Kidney (tissue), 22 donors: Measurements from ENCODE around the gene PUDP. TPM values are rescaled to one million over a fixed set of nuclear protein-coding genes. Genes with fewer than 3 reads are reported as not detected.

Experiments
- DNase-seq, 5 donors: peaks; one replicate each; pipeline ENCODE4 v3.0.0-alpha.2; 2013 to 2020
- FAIRE-seq: peaks from 2 replicates; lab custom pipeline; 2012; peaks lifted over from hg19 to GRCh38; lab: Jason Lieb, UNC
- H3K27ac ChIP-seq, 2 donors: one replicate each; pipeline ENCODE4 v1.7.0; 2013; ENCODE audit warnings: low read depth in 2 of 2, low read length in 2 of 2, inconsistent platforms in 1 of 2
- H3K27me3 ChIP-seq: one replicate; pipeline ENCODE4 v1.7.1; 2013; ENCODE audit warnings: low read length, inconsistent platforms; ENCODE audit not compliant: control insufficient read depth, insufficient read depth
- H3K36me3 ChIP-seq, 3 donors: one replicate each; pipeline versions ENCODE4 v1.7.0 to v1.7.1; 2013; ENCODE audit warnings: low read length in 3 of 3, control low read depth in 1 of 3, inconsistent platforms in 1 of 3; ENCODE audit not compliant: insufficient read depth in 3 of 3, control insufficient read depth in 2 of 3
- H3K4me1 ChIP-seq, 3 donors: one replicate each; pipeline versions ENCODE4 v1.7.0 to v1.7.1; 2013; ENCODE audit warnings: low read length in 3 of 3, inconsistent platforms in 1 of 3, low read depth in 1 of 3; ENCODE audit not compliant: control insufficient read depth in 2 of 3, insufficient read depth in 2 of 3
- H3K4me3 ChIP-seq, 3 donors: one replicate each; pipeline versions ENCODE4 v1.7.0 to v1.8.1; 2013; ENCODE audit warnings: low read length in 3 of 3, control low read depth in 1 of 3, inconsistent platforms in 1 of 3
- H3K9ac ChIP-seq, 3 donors: one replicate each; pipeline versions ENCODE4 v1.7.0 to v1.7.1; 2013; ENCODE audit warnings: low read length in 3 of 3, control low read depth in 1 of 3, inconsistent platforms in 1 of 3
- H3K9me3 ChIP-seq, 3 donors: one replicate each; pipeline versions ENCODE4 v1.7.0 to v1.7.1; 2013; ENCODE audit warnings: low read length in 3 of 3, control low read depth in 1 of 3, inconsistent platforms in 1 of 3; ENCODE audit not compliant: control insufficient read depth in 2 of 3, insufficient read depth in 1 of 3
- intact Hi-C: fragments of 100-400 bp; cut with DNase I; formaldehyde crosslinking; loops from one replicate; pipeline ENCODE4 v1.11.1; 2022
- long read RNA-seq, 10 donors: library from polyadenylated mRNA in 1 of 10; unstranded in 1 of 10; transcript quantifications; one replicate each; pipeline ENCODE4 v2.0.0 and lab custom pipeline, GENCODE V29; 2021 to 2026
- polyA plus RNA-seq: library from polyadenylated mRNA; stranded (reverse); fragments of 350-450 nt; fragmentation: Illumina TruSeq; extraction: RNeasy Lipid Tissue Mini Kit (QIAGEN cat#74804); gene quantifications from one replicate; pipeline ENCODE4 v1.2.3, GENCODE V29; 2014; ENCODE audit warnings: low read depth, low replicate concordance; ENCODE audit not compliant: insufficient read depth
- total RNA-seq: library from RNA; stranded (reverse); fragmentation: NEBNext Ultra II Directional; extraction: Animal tissue kit (Norgen Biotek cat#: 25700); gene quantifications from one replicate; pipeline ENCODE4 v1.2.1, GENCODE V29; 2021
- TF ChIP-seq, protein P1 (sequence below): IDR thresholded peaks from 3 replicates; pipeline ENCODE4 v1.5.1; 2012; ENCODE audit warnings: mild to moderate bottlenecking, moderate library complexity, borderline replicate concordance; ENCODE audit not compliant: insufficient read depth; ENCODE audit errors: extremely low read depth
- donor health status: control.
- donor health status: control.
- donor health status: control.
- donor health status: control.
- donor health status: control.
- donor health status: DM: yes; HTN: yes; CAD: no.
- donor health status: Normal renal cell carcinoma (clear cell type).

Gene PUDP
- total RNA-seq (31.0 TPM), polyA plus RNA-seq (17.4 TPM)
- long read RNA-seq, donor 1, transcript PUDP-201 (4 exons, 2,140 nt) = major isoform, 5 of 5 reads
- long read RNA-seq, donor 1, partial matches to known transcripts = 0 of 5 reads
- long read RNA-seq, donor 1, other reads (novel, unspliced or antisense) = 0 of 5 reads
- long read RNA-seq, donor 2, transcript PUDP-201 (4 exons, 2,140 nt) = major isoform, 10 of 24 reads
- long read RNA-seq, donor 2, partial matches to known transcripts = 14 of 24 reads
- long read RNA-seq, donor 2, other reads (novel, unspliced or antisense) = 0 of 24 reads
- long read RNA-seq, donor 3, transcript PUDP-201 (4 exons, 2,140 nt) = major isoform, 14 of 32 reads
- long read RNA-seq, donor 3, partial matches to known transcripts = 17 of 32 reads
- long read RNA-seq, donor 3, other reads (novel, unspliced or antisense) = 0 of 32 reads
- long read RNA-seq, donor 4, transcript PUDP-201 (4 exons, 2,140 nt) = major isoform, 11 of 20 reads
- long read RNA-seq, donor 4, partial matches to known transcripts = 9 of 20 reads
- long read RNA-seq, donor 4, other reads (novel, unspliced or antisense) = 0 of 20 reads
- long read RNA-seq, donor 5, partial matches to known transcripts = 0 of 1 reads
- long read RNA-seq, donor 5, other reads (novel, unspliced or antisense) = 0 of 1 reads
- long read RNA-seq, donor 6, transcript PUDP-201 (4 exons, 2,140 nt) = major isoform, 18 of 30 reads
- long read RNA-seq, donor 6, partial matches to known transcripts = 12 of 30 reads
- long read RNA-seq, donor 6, other reads (novel, unspliced or antisense) = 0 of 30 reads
- long read RNA-seq, donor 7, transcript PUDP-201 (4 exons, 2,140 nt) = major isoform, 20 of 27 reads
- long read RNA-seq, donor 7, partial matches to known transcripts = 5 of 27 reads
- long read RNA-seq, donor 7, other reads (novel, unspliced or antisense) = 2 of 27 reads
- long read RNA-seq, donor 8, transcript PUDP-201 (4 exons, 2,140 nt) = major isoform, 10 of 20 reads
- long read RNA-seq, donor 8, partial matches to known transcripts = 10 of 20 reads
- long read RNA-seq, donor 8, other reads (novel, unspliced or antisense) = 0 of 20 reads
- long read RNA-seq, donor 9, partial matches to known transcripts = 7 of 11 reads
- long read RNA-seq, donor 9, other reads (novel, unspliced or antisense) = 0 of 11 reads
- long read RNA-seq, donor 10, transcript PUDP-201 (4 exons, 2,140 nt) = major isoform, 5 of 5 reads
- long read RNA-seq, donor 10, partial matches to known transcripts = 0 of 5 reads
- long read RNA-seq, donor 10, other reads (novel, unspliced or antisense) = 0 of 5 reads

DNA sequence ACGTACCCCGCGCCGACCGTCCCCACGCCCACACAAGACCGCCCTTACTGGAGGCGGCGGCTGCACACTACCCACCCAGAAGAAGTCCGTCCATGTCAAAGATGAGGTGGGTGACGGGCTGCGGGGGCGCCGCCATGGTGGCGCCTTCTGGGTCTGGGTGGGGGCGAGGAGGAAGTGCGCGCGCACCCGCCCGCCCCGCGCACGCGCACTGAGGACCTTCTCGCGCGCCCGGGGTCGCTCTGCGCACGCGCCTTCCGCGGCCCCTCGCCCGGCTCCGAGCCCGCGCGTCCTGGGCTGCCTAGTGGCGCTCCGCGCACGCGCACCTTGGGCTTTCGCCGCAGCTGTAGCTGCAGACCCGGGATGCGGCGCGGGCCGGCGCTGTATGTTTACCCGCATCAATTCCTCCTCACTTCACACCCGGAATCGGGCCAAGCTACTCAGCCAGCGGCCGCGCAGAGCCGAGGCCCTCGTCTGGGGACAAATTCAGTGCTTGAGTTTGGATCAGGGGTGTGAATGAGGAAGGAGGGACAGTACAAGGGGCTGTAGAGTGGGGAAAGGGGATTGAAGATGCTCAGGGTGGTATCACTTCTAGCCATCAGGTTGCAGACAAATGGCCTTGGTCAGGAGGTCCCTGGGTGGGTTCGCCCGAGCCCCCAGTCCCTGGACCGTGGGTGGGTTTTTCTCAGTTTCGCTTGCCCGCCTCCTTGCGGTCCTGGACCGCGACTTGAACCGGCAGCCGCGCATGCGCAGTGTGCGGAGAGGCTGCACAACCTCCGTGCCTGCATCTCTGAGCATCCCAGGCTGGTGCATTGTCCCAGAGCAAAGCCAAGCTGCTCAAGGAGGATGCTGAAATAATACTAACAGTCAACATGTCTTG lies at the start of gene PUDP:
Gene PUDP, minus strand, starts transcription at position 176 of the 877 bp plus-strand sequence. Its CDS starts 40 bp downstream, at position 136.
- H3K27ac ChIP-seq = peak within 1 kb of the TSS; percentile 77 to 95
- H3K9me3 ChIP-seq = no peaks in the 10 kb centered on the region
- intact Hi-C loops = no loop called here
- H3K36me3 ChIP-seq = no peaks in the 10 kb centered on the region
- H3K4me1 ChIP-seq = peaks cover 0 to 12% (median 3%) of the 10 kb centered on the region in 3 donors
- peak within 1 kb of the TSS; percentile 32 to 93 (median 77) for H3K9ac ChIP-seq
- peak within 1 kb of the TSS; percentile 90 to 99 (median 97) for H3K4me3 ChIP-seq
- peak; percentile 91 to 96 (median 94) for DNase-seq
- H3K27me3 ChIP-seq = peaks cover 5% of the 10 kb centered on the region
- no peak for FAIRE-seq
- TF ChIP-seq, protein P1, sequence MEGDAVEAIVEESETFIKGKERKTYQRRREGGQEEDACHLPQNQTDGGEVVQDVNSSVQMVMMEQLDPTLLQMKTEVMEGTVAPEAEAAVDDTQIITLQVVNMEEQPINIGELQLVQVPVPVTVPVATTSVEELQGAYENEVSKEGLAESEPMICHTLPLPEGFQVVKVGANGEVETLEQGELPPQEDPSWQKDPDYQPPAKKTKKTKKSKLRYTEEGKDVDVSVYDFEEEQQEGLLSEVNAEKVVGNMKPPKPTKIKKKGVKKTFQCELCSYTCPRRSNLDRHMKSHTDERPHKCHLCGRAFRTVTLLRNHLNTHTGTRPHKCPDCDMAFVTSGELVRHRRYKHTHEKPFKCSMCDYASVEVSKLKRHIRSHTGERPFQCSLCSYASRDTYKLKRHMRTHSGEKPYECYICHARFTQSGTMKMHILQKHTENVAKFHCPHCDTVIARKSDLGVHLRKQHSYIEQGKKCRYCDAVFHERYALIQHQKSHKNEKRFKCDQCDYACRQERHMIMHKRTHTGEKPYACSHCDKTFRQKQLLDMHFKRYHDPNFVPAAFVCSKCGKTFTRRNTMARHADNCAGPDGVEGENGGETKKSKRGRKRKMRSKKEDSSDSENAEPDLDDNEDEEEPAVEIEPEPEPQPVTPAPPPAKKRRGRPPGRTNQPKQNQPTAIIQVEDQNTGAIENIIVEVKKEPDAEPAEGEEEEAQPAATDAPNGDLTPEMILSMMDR = no peak

DNA sequence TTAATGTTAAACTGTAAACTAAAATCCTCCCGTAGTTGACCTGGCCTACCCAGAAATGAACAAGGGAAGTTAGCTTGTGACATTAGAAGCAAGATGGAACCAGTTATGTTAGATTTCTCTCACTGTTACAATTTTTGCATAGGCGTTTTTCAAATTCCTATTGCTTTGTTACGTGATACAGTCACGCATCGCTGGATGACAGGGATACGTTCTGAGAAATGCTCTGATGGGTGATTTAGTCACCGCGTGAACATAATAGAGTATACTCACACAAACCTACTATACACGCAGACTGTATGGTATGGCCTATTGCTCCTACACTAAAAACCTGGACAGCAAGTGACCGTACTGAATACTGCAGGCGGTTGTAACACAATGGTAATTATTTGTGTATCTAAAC lies 46.7 kb upstream of the PUDP start:
- Histone ChIP-seq H3K27me3 (no peaks in the 10 kb centered on the region), H3K27ac (no peak overlapping the region), H3K4me3 (no peak overlapping the region), H3K4me1 (no peaks in the 10 kb centered on the region), H3K36me3 (no peaks in the 10 kb centered on the region), H3K9me3 (no peaks in the 10 kb centered on the region), H3K9ac (no peak overlapping the region)
- TF ChIP-seq, protein P1 = no peak
- no peak for FAIRE-seq
- intact Hi-C loops = no loop called here
- no peak for DNase-seq

DNA sequence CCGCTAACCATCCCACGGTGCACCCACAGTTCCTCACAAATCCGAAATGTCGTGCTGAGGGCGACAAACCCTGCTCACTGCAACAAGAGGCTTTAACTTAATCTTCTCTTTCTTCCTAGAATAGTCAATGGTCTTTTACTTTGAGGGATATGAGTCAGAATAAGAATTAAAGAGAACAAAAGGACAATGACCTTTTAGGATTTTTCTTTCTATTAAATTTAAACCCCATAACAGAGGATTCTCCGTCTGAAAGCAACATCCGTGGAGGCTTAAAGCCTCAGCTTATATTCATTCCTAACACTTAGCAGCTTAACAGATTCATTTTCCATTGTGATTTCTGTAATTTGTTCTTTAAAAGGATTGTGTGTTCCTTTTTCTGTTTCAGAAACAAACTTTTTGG lies 44.9 kb upstream of the PUDP start:
- TF ChIP-seq, protein P1 = no peak
- intact Hi-C loops = no loop called here
- H3K36me3 ChIP-seq = no peaks in the 10 kb centered on the region
- no peaks in the 10 kb centered on the region for H3K9me3 ChIP-seq
- H3K4me1 ChIP-seq = no peaks in the 10 kb centered on the region
- DNase-seq (no peak), FAIRE-seq (no peak)
- H3K27me3 ChIP-seq = no peaks in the 10 kb centered on the region
- H3K4me3 ChIP-seq = no peak overlapping the region
- H3K27ac ChIP-seq = no peak overlapping the region
- H3K9ac ChIP-seq = no peak overlapping the region
